ENCODE data around the gene CAPS2. TPM values are rescaled to one million over a fixed set of nuclear protein-coding genes. Genes with fewer than 3 reads are reported as not detected.

Gene CAPS2
- total and polyA plus RNA-seq, 9 of the 15 experiments (the other 6 are each of a cell fraction or from before 2014, with no cell fraction given) = 0.10 to 0.82 (median 0.47) TPM; not detected in 1

DNA sequence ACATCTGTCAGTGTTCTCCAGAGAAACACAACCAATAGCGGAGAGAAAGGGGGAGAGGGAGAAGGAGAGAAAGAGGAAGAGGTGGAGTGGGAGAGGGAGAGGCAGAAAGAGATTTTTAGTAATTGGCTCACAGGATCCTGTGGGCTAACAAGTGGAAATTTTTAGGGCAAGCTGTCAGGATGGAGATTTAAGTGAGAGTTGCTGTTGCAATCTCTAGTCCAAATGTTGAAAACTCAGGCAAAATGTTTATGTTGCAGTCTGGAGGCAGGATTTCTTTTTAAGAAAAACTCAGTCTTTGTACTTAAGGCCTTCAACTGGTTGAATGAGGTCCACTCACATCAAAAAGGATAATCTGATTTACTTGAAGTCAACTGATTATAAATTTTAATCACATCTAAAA is 48.2 kb upstream of the CAPS2 start:
- ATAC-seq = no peak
- ChIA-PET POLR2A (no interaction called here), CTCF (ENCODE audit: low intra/inter-chr PET ratio) (no interaction called here)
- H3K9me1 ChIP-seq (ENCODE audit: control insufficient read depth, insufficient read depth, low read length) = no peaks in the 10 kb centered on the region
- no peaks in the 10 kb centered on the region for H4K20me1 ChIP-seq (replicated peaks; ENCODE audit: control insufficient read depth, insufficient read depth, low read length)
- H3K9me3 ChIP-seq (replicated peaks; ENCODE audit: control insufficient read depth, insufficient read depth, low read depth, low read length) = no peaks in the 10 kb centered on the region
- BruUV-seq (replicated peaks) = no TSS peak
- no peak overlapping the region for H3K4me3 ChIP-seq
- H3K4me1 ChIP-seq (replicated peaks in 1 of 2; ENCODE audit: control insufficient read depth in 2 of 2, insufficient read depth in 2 of 2, low read length in 2 of 2) = no peaks in the 10 kb centered on the region
- intact Hi-C loops (cut with micrococcal nuclease) (no loop called here), in situ Hi-C loops (cut with MboI) (no loop called here)
- no peaks in the 10 kb centered on the region for H3K27me3 ChIP-seq (ENCODE audit: control insufficient read depth in 2 of 2, insufficient read depth in 2 of 2, low read length in 2 of 2)
- H3K4me2 ChIP-seq (ENCODE audit: insufficient read depth, low read length) = no peak overlapping the region
- DNase-seq (ENCODE audit: extremely low read depth in 1 of 4, low spot score in 3 of 4) = no peak
- no peak for FAIRE-seq
- no peak overlapping the region for H3K9ac ChIP-seq (ENCODE audit: insufficient read depth in 1 of 2, low read depth in 2 of 2, low read length in 2 of 2)
- H3K27ac ChIP-seq (ENCODE audit: extremely low read depth, low read depth, low read length) = no peak overlapping the region
- H3K36me3 ChIP-seq (ENCODE audit: control insufficient read depth, insufficient read depth, low read length) = no peaks in the 10 kb centered on the region
- 10% methylated on average over 1 of the region's 1 CpG for WGBS (ENCODE audit: insufficient coverage, low coverage, missing lambda C conversion rate)
- H3K79me2 ChIP-seq (ENCODE audit: control insufficient read depth, insufficient read depth, low read length) = no peaks in the 10 kb centered on the region
- no peak overlapping the region for H2AFZ ChIP-seq (ENCODE audit: low read depth, low read length)
- TF ChIP-seq NCOA2 (IDR thresholded peaks at IDR 0.05; ENCODE audit: partially characterized antibody in 2 of 2) (no peak), PRMT5 (CRISPR knock-in tag; IDR thresholded peaks at IDR 0.05) (no peak), RUNX1 (IDR thresholded peaks at IDR 0.05; ENCODE audit: low read depth) (no peak), KDM1A (IDR thresholded peaks at IDR 0.05) (no peak), TCF3 (CRISPR knock-in tag; IDR thresholded peaks at IDR 0.05) (no peak), MYNN (IDR thresholded peaks at IDR 0.05) (no peak), MYNN (CRISPR knock-in tag; IDR thresholded peaks at IDR 0.05) (no peak), SMARCA4 (IDR thresholded peaks at IDR 0.05) (no peak), ZNF347 (CRISPR knock-in tag; IDR thresholded peaks at IDR 0.05; ENCODE audit: low read depth) (no peak), RAD21 (CRISPR knock-in tag; conservative IDR thresholded peaks at IDR 0.05 in 1 of 2, IDR thresholded peaks at IDR 0.05 in 1 of 2) (no peak), GATAD2A (IDR thresholded peaks at IDR 0.05) (no peak), DMBX1 (CRISPR knock-in tag; IDR thresholded peaks at IDR 0.05; ENCODE audit: borderline replicate concordance) (no peak), CHD2 (IDR thresholded peaks at IDR 0.05; ENCODE audit: low read depth, low read length) (no peak)
- TF ChIP-seq, protein P1, sequence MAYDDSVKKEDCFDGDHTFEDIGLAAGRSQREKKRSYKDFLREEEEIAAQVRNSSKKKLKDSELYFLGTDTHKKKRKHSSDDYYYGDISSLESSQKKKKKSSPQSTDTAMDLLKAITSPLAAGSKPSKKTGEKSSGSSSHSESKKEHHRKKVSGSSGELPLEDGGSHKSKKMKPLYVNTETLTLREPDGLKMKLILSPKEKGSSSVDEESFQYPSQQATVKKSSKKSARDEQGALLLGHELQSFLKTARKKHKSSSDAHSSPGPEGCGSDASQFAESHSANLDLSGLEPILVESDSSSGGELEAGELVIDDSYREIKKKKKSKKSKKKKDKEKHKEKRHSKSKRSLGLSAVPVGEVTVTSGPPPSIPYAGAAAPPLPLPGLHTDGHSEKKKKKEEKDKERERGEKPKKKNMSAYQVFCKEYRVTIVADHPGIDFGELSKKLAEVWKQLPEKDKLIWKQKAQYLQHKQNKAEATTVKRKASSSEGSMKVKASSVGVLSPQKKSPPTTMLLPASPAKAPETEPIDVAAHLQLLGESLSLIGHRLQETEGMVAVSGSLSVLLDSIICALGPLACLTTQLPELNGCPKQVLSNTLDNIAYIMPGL (CRISPR knock-in tag; IDR thresholded peaks at IDR 0.05) = no peak
- TF ChIP-seq, protein P2, sequence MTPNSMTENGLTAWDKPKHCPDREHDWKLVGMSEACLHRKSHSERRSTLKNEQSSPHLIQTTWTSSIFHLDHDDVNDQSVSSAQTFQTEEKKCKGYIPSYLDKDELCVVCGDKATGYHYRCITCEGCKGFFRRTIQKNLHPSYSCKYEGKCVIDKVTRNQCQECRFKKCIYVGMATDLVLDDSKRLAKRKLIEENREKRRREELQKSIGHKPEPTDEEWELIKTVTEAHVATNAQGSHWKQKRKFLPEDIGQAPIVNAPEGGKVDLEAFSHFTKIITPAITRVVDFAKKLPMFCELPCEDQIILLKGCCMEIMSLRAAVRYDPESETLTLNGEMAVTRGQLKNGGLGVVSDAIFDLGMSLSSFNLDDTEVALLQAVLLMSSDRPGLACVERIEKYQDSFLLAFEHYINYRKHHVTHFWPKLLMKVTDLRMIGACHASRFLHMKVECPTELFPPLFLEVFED (CRISPR knock-in tag; conservative IDR thresholded peaks at IDR 0.05) = no peak
- TF ChIP-seq, protein P3, sequence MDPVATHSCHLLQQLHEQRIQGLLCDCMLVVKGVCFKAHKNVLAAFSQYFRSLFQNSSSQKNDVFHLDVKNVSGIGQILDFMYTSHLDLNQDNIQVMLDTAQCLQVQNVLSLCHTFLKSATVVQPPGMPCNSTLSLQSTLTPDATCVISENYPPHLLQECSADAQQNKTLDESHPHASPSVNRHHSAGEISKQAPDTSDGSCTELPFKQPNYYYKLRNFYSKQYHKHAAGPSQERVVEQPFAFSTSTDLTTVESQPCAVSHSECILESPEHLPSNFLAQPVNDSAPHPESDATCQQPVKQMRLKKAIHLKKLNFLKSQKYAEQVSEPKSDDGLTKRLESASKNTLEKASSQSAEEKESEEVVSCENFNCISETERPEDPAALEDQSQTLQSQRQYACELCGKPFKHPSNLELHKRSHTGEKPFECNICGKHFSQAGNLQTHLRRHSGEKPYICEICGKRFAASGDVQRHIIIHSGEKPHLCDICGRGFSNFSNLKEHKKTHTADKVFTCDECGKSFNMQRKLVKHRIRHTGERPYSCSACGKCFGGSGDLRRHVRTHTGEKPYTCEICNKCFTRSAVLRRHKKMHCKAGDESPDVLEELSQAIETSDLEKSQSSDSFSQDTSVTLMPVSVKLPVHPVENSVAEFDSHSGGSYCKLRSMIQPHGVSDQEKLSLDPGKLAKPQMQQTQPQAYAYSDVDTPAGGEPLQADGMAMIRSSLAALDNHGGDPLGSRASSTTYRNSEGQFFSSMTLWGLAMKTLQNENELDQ (CRISPR knock-in tag; IDR thresholded peaks at IDR 0.05; ENCODE audit: borderline replicate concordance) = no peak
